ENCODE data around the gene FRMD4B. TPM values are rescaled to one million over a fixed set of nuclear protein-coding genes. Genes with fewer than 3 reads are reported as not detected.
A peak's percentile ranks its signal among the peaks of the same experiment; 100 is the strongest.
"Not testable (repeated sequence)": the region's sequence is repeated elsewhere in the genome, so short reads cannot be mapped to it uniquely, and the experiment has no call there.

Gene FRMD4B
- total RNA-seq, 5 donors from 2014 or later (not counting 1 experiment from before 2014, with no cell fraction given) = 5.5 to 23.1 (median 10.9) TPM

DNA sequence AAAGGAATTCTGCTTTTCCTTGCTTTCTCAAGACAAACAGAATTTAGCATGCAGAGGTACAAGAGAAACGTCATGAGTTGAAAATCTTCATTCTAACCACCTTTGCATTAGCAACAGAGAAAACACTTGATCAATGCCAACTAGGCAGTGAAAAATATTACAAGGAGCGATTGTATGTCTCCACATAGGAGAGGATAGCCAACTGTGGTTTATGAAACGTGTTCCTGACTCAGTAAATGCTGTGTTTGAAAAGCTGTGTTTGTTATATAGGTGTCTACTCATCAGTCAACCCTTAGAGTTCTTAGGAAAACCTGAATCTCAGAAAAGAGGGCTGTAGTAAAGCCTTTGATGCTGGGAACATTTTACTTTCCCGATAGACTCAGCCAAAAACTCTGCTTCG, 102.4 kb downstream of the FRMD4B start:
- DNase-seq (no peak), ATAC-seq (replicated peaks in 1 of 4) (no peak)
- no peaks in the 10 kb centered on the region for H3K9me3 ChIP-seq
- Mint-ChIP-seq H3K9me3 (no peaks in the 10 kb centered on the region), H3K36me3 (no peaks in the 10 kb centered on the region), H3K4me3 (no peak overlapping the region), H3K4me1 (peaks cover 12 to 16% (median 12%) of the 10 kb centered on the region in 3 donors), H3K27ac (no peak overlapping the region), H3K27me3 (no peaks in the 10 kb centered on the region)
- no peak overlapping the region for H3K27ac ChIP-seq (ENCODE audit: low read length)
- peaks cover 0 to 19% of the 10 kb centered on the region in 2 experiments for H3K4me1 ChIP-seq (ENCODE audit: control insufficient read depth in 1 of 2, extremely low read depth in 1 of 2, insufficient read depth in 2 of 2, low read length in 2 of 2)
- no peaks in the 10 kb centered on the region for H3K27me3 ChIP-seq (replicated peaks in 1 of 2; ENCODE audit: control insufficient read depth in 2 of 2, extremely low read depth in 1 of 2, insufficient read depth in 2 of 2, low read length in 1 of 2)
- no peak overlapping the region for H3K4me3 ChIP-seq (ENCODE audit: control insufficient read depth in 1 of 2, extremely low read depth in 1 of 2, low read length in 1 of 2)
- WGBS (ENCODE audit: insufficient coverage) = 95% methylated on average over 4 of the region's 5 CpGs
- POLR2A ChIA-PET = no interaction called here
- H3K36me3 ChIP-seq (ENCODE audit: control insufficient read depth in 2 of 2, extremely low read depth in 1 of 2, insufficient read depth in 1 of 2, low read length in 1 of 2) = no peaks in the 10 kb centered on the region
- CTCF ChIA-PET = interaction anchor here in 1 of 2 donors (0.8 kb wide), 1 partner anchor 27 kb away, joined by 3 read pairs; no protein-coding TSS in a partner anchor

DNA sequence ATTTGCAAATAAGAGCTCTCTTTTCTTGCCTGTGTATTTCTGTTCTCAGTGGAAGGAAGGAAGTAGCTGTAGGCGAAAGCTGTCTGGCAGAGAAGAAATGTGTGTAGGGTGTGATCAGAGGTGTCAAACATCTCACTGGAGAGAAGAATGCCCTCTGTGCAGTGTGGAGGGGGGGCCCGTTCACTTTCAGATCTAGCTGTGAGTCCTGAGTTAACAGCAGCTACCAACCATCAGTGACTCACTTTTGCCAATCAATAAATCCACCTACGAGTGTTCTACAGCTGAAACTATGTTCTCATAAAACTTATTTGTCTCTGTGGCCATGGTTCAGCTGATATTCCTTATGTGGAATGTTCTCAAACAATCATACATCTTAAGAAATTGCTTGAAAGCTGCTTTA, 103.7 kb downstream of the FRMD4B start:
- no peaks in the 10 kb centered on the region for H3K9me3 Mint-ChIP-seq
- H3K27ac Mint-ChIP-seq = peak overlapping the region in 1 of 2 donors; percentile 3
- DNase-seq = peak in 24 of 35 experiments; percentile 1 to 62 (median 16)
- 0% methylated on average over 1 of the region's 3 CpGs for WGBS (ENCODE audit: insufficient coverage)
- no peaks in the 10 kb centered on the region for H3K36me3 ChIP-seq (ENCODE audit: control insufficient read depth in 2 of 2, extremely low read depth in 1 of 2, insufficient read depth in 1 of 2, low read length in 1 of 2)
- peak; percentile 31 to 84 (median 64) for ATAC-seq (replicated peaks in 1 of 4)
- no peak overlapping the region for H3K4me3 ChIP-seq (ENCODE audit: control insufficient read depth in 1 of 2, extremely low read depth in 1 of 2, low read length in 1 of 2)
- H3K4me3 Mint-ChIP-seq = peak overlapping the region in 1 of 3 donors; percentile 10
- H3K9me3 ChIP-seq = no peaks in the 10 kb centered on the region
- no peaks in the 10 kb centered on the region for H3K27me3 ChIP-seq (replicated peaks in 1 of 2; ENCODE audit: control insufficient read depth in 2 of 2, extremely low read depth in 1 of 2, insufficient read depth in 2 of 2, low read length in 1 of 2)
- H3K27ac ChIP-seq (ENCODE audit: low read length) = peak overlapping the region; percentile 12
- peaks cover 6 to 7% (median 7%) of the 10 kb centered on the region in 3 donors for H3K4me1 Mint-ChIP-seq
- ChIA-PET CTCF (interaction anchor here (0.5 to 1.3 kb wide), 7 partner anchors 8 to 283 kb away, joined by 3 to 7 read pairs (median 4); no protein-coding TSS in a partner anchor), POLR2A (no interaction called here)
- H3K27me3 Mint-ChIP-seq = no peaks in the 10 kb centered on the region
- no peaks in the 10 kb centered on the region for H3K36me3 Mint-ChIP-seq
- peaks cover 0 to 13% of the 10 kb centered on the region in 2 experiments for H3K4me1 ChIP-seq (ENCODE audit: control insufficient read depth in 1 of 2, extremely low read depth in 1 of 2, insufficient read depth in 2 of 2, low read length in 2 of 2)

DNA sequence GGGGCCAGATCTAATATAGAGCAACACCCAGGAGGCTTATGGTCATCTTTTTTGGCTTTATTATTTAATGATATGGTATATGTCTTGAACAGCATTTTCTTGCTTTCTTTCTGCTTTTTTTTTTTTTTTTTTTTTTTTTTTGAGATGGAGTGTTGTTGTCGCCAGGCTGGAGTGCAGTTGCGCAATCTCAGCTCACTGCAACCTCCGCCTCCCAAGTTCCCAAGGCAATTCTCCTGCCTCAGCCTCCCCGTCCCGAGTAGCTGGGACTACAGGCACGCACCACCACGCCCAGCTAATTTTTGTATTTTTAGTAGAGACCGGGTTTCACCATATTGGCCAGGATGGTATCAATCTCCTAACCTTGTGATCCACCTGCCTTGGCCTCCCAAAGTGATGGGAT, 108.5 kb downstream of the FRMD4B start:
- H3K4me1 ChIP-seq (ENCODE audit: control insufficient read depth in 1 of 2, extremely low read depth in 1 of 2, insufficient read depth in 2 of 2, low read length in 2 of 2); H3K36me3 Mint-ChIP-seq; H3K4me1 Mint-ChIP-seq; H3K27me3 Mint-ChIP-seq; CTCF ChIA-PET; H3K27ac Mint-ChIP-seq; H3K9me3 ChIP-seq; H3K4me3 Mint-ChIP-seq; DNase-seq; H3K27me3 ChIP-seq (replicated peaks in 1 of 2; ENCODE audit: control insufficient read depth in 2 of 2, extremely low read depth in 1 of 2, insufficient read depth in 2 of 2, low read length in 1 of 2); H3K4me3 ChIP-seq (ENCODE audit: control insufficient read depth in 1 of 2, extremely low read depth in 1 of 2, low read length in 1 of 2); H3K27ac ChIP-seq (ENCODE audit: low read length); POLR2A ChIA-PET; H3K36me3 ChIP-seq (ENCODE audit: control insufficient read depth in 2 of 2, extremely low read depth in 1 of 2, insufficient read depth in 1 of 2, low read length in 1 of 2); ATAC-seq (replicated peaks in 1 of 4); H3K9me3 Mint-ChIP-seq: not testable (repeated sequence)
- WGBS (ENCODE audit: insufficient coverage) = 100% methylated on average over 3 of the region's 8 CpGs

DNA sequence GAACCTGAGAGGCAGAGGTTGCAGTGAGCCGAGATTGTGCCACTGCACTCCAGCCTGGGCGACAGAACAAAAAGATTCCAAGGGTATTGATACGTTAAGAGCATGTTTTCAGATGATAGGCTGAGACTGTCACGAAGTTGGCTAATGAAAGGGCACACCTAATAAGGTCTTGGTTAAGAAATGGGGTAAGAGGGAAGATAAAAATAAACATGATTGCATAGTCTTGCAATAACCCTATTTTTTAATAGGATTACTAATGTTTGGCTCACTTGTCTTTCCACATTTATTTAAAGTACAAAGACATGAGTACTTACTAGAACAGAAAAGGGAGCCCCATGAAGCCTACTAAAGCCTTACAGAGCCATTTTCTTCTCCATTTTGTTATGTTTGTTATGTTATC, 109.0 kb downstream of the FRMD4B start:
- Histone ChIP-seq H3K4me3 (ENCODE audit: control insufficient read depth in 1 of 2, extremely low read depth in 1 of 2, low read length in 1 of 2) (no peak overlapping the region), H3K27ac (ENCODE audit: low read length) (no peak overlapping the region), H3K36me3 (ENCODE audit: control insufficient read depth in 2 of 2, extremely low read depth in 1 of 2, insufficient read depth in 1 of 2, low read length in 1 of 2) (no peaks in the 10 kb centered on the region), H3K27me3 (replicated peaks in 1 of 2; ENCODE audit: control insufficient read depth in 2 of 2, extremely low read depth in 1 of 2, insufficient read depth in 2 of 2, low read length in 1 of 2) (peaks cover 0 to 2% of the 10 kb centered on the region in 2 experiments), H3K4me1 (ENCODE audit: control insufficient read depth in 1 of 2, extremely low read depth in 1 of 2, insufficient read depth in 2 of 2, low read length in 2 of 2) (peaks cover 0 to 5% of the 10 kb centered on the region in 2 experiments), H3K9me3 (no peaks in the 10 kb centered on the region)
- Mint-ChIP-seq H3K4me3 (no peak overlapping the region), H3K27me3 (no peaks in the 10 kb centered on the region), H3K9me3 (no peaks in the 10 kb centered on the region), H3K36me3 (no peaks in the 10 kb centered on the region), H3K4me1 (peaks cover 2% of the 10 kb centered on the region in 3 donors), H3K27ac (no peak overlapping the region)
- ChIA-PET CTCF (no interaction called here), POLR2A (no interaction called here)
- WGBS (ENCODE audit: insufficient coverage) = 98% methylated on average over 4 of the region's 4 CpGs
- ATAC-seq (replicated peaks in 1 of 4) (no peak), DNase-seq (no peak)

DNA sequence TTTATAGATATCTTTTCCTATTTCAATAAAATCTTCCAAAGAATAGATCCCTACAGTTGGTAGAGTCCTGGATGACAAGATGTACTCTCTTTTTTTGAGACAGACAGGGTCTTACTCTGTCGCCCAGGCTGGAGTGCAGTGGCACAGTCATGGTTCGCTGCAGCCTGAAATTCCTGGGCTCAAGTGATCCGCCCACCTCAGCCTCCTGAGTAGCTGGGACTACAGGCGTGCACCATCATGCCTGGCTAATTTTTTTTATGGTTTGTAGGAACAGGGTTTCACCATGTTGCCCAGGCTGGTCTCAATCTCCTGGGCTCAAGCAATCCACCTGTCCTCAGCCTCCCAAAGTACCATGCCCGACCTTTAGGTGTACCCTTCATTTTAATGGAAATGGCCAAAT, 109.7 kb downstream of the FRMD4B start:
- DNase-seq; H3K36me3 ChIP-seq (ENCODE audit: control insufficient read depth in 2 of 2, extremely low read depth in 1 of 2, insufficient read depth in 1 of 2, low read length in 1 of 2); ATAC-seq (replicated peaks in 1 of 4); POLR2A ChIA-PET; H3K36me3 Mint-ChIP-seq; H3K27ac ChIP-seq (ENCODE audit: low read length); H3K4me1 Mint-ChIP-seq; H3K9me3 Mint-ChIP-seq; H3K27me3 ChIP-seq (replicated peaks in 1 of 2; ENCODE audit: control insufficient read depth in 2 of 2, extremely low read depth in 1 of 2, insufficient read depth in 2 of 2, low read length in 1 of 2); CTCF ChIA-PET; H3K9me3 ChIP-seq; H3K4me3 Mint-ChIP-seq; H3K27me3 Mint-ChIP-seq; H3K27ac Mint-ChIP-seq; H3K4me1 ChIP-seq (ENCODE audit: control insufficient read depth in 1 of 2, extremely low read depth in 1 of 2, insufficient read depth in 2 of 2, low read length in 2 of 2); H3K4me3 ChIP-seq (ENCODE audit: control insufficient read depth in 1 of 2, extremely low read depth in 1 of 2, low read length in 1 of 2): not testable (repeated sequence)
- WGBS (ENCODE audit: insufficient coverage) = 94% methylated on average over 4 of the region's 5 CpGs

DNA sequence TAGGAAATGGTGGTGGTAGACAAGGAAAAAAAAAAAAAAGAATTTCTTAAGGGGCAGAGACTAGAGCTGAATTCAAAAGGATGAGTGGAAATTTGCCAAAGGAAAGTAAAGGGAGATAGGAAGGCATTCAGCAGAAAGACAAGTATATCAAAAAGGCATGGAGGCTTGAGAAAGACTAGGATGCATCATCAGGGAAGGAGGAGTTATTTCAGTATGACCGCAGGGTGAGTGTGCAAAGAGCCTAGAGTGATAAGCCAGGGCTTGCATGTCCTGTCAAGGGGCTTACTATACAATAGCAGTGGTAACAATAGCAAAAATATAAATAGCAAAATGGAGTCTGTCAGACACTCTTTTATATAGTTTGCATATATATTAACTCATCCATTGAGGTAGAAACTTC, 112.0 kb downstream of the FRMD4B start:
- Mint-ChIP-seq H3K4me1 (no peaks in the 10 kb centered on the region), H3K4me3 (no peak overlapping the region), H3K9me3 (no peaks in the 10 kb centered on the region), H3K27ac (no peak overlapping the region), H3K36me3 (no peaks in the 10 kb centered on the region), H3K27me3 (no peaks in the 10 kb centered on the region)
- ChIA-PET POLR2A (no interaction called here), CTCF (interaction anchor here in 1 of 2 donors (0.6 kb wide), 1 partner anchor 8 kb away, joined by 3 read pairs; no protein-coding TSS in a partner anchor)
- H3K27ac ChIP-seq (ENCODE audit: low read length) = no peak overlapping the region
- H3K27me3 ChIP-seq (replicated peaks in 1 of 2; ENCODE audit: control insufficient read depth in 2 of 2, extremely low read depth in 1 of 2, insufficient read depth in 2 of 2, low read length in 1 of 2) = peaks cover 0 to 2% of the 10 kb centered on the region in 2 experiments
- no peak overlapping the region for H3K4me3 ChIP-seq (ENCODE audit: control insufficient read depth in 1 of 2, extremely low read depth in 1 of 2, low read length in 1 of 2)
- no peaks in the 10 kb centered on the region for H3K36me3 ChIP-seq (ENCODE audit: control insufficient read depth in 2 of 2, extremely low read depth in 1 of 2, insufficient read depth in 1 of 2, low read length in 1 of 2)
- ATAC-seq (replicated peaks in 1 of 4) (no peak), DNase-seq (no peak)
- no CpG with 5 or more reads among the region's 1 CpG for WGBS (ENCODE audit: insufficient coverage)
- H3K4me1 ChIP-seq (ENCODE audit: control insufficient read depth in 1 of 2, extremely low read depth in 1 of 2, insufficient read depth in 2 of 2, low read length in 2 of 2) = no peaks in the 10 kb centered on the region
- H3K9me3 ChIP-seq = no peaks in the 10 kb centered on the region

DNA sequence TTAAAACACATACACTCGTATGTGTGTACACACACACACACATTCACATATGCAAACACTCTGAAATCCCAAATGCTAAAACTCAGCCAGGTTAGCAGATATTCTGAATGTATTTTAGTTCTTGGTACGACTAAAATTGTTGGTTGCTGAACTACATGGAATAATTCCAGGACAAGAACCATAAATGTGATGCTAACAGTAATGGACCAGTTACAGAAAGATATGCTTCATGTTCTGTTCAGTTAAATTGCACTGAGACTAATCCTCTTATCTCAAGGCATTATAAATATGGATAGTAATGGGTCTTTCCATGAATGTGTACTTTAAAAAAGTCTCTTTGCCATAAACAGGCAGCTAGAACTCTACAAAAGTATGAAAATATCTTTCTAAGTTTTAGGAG, 113.3 kb downstream of the FRMD4B start:
- no peak overlapping the region for H3K27ac Mint-ChIP-seq
- no peaks in the 10 kb centered on the region for H3K4me1 Mint-ChIP-seq
- Histone ChIP-seq H3K27me3 (replicated peaks in 1 of 2; ENCODE audit: control insufficient read depth in 2 of 2, extremely low read depth in 1 of 2, insufficient read depth in 2 of 2, low read length in 1 of 2) (peaks cover 0 to 2% of the 10 kb centered on the region in 2 experiments), H3K4me1 (ENCODE audit: control insufficient read depth in 1 of 2, extremely low read depth in 1 of 2, insufficient read depth in 2 of 2, low read length in 2 of 2) (no peaks in the 10 kb centered on the region), H3K9me3 (no peaks in the 10 kb centered on the region), H3K36me3 (ENCODE audit: control insufficient read depth in 2 of 2, extremely low read depth in 1 of 2, insufficient read depth in 1 of 2, low read length in 1 of 2) (no peaks in the 10 kb centered on the region), H3K4me3 (ENCODE audit: control insufficient read depth in 1 of 2, extremely low read depth in 1 of 2, low read length in 1 of 2) (no peak overlapping the region), H3K27ac (ENCODE audit: low read length) (no peak overlapping the region)
- DNase-seq (no peak), ATAC-seq (replicated peaks in 1 of 4) (no peak)
- ChIA-PET POLR2A (no interaction called here), CTCF (no interaction called here)
- H3K9me3 Mint-ChIP-seq = no peaks in the 10 kb centered on the region
- H3K36me3 Mint-ChIP-seq = no peaks in the 10 kb centered on the region
- H3K4me3 Mint-ChIP-seq = no peak overlapping the region
- H3K27me3 Mint-ChIP-seq = no peaks in the 10 kb centered on the region
- WGBS (ENCODE audit: insufficient coverage) = no CpG with 5 or more reads among the region's 2 CpGs

Measured in T-cell (primary cell).